Daoy (cell line): ENCODE data around the gene ARHGEF37. TPM values are rescaled to one million over a fixed set of nuclear protein-coding genes. Genes with fewer than 3 reads are reported as not detected.
A peak's percentile ranks its signal among the peaks of the same experiment; 100 is the strongest.
"Not testable (repeated sequence)": the region's sequence is repeated elsewhere in the genome, so short reads cannot be mapped to it uniquely, and the experiment has no call there.

Experiments
- DNase-seq: peaks from one replicate; pipeline ENCODE4 v3.0.0-alpha.2; 2015; ENCODE audit warnings: low read depth
- total RNA-seq: library from RNA; depleted of rRNA; stranded (reverse); fragments of >200 nt; shearing (Covaris generic); gene quantifications from 2 replicates; pipeline ENCODE4 v1.2.3, GENCODE V29; 2014

ARHGEF37 gene
- total RNA-seq, 1 experiment from 2014 or later = 0.69 TPM

DNA sequence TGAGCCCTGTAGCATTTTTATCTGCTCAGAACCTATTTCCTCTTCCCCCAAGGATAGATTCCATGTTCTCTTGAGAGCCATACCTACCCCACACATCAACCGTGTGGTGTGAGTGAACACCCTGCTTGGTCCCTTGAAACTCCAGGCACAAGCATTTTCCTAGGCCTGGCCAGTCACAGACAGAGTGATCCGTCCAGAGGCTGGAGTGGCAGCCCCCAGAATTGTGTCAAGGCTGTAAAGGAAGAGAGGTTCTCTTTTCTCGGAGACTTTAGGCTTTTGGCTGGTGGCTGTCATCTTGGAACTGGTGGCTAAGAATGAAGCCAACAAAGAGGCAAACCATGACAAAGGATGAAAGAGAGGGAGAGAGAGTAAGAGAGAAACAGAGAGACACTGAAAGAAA, 66.0 kb downstream of the ARHGEF37 start:
- no peak for DNase-seq

DNA sequence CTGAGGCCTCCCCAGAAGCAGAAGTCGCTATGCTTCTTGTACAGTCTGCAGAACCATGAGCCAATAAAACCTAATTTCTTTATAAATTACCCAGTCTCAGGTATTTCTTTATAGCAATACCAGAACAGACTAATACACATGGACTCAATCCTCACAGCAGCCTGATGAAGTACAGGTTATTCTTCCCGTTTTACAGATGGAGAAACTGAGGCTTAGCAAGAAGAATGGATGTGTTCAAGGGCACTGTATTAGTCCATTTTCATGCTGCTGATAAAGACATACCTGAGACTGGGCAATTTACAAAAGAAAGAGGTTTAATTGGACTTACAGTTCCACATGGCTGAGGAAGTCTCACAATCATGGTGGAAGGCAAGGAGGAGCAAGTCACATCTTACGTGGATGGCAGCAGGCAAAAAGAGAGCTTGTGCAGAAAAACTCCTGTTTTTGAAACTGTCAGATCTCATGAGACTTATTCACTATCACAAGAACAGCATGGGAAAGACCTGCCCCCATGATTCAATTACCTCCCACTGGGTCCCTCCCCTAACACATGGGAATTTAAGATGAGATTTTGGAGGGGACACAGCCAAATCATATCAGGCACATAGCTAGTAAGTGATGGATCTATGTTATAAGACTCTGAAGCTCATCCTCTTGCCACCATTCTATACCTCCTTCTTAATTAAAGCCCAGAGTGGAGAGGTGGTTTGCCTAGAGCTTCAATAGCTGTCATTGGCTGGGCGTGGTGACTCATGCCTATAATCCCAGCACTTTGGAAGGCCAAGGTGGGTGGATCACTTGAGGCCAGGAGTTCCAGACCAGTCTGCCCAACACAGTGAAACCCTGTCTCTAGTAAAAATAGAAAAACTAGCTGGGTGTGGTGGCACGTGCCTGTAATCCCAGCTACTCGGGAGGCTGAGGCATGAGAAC, 67.4 kb downstream of the ARHGEF37 start:
- DNase-seq = not testable (repeated sequence)

DNA sequence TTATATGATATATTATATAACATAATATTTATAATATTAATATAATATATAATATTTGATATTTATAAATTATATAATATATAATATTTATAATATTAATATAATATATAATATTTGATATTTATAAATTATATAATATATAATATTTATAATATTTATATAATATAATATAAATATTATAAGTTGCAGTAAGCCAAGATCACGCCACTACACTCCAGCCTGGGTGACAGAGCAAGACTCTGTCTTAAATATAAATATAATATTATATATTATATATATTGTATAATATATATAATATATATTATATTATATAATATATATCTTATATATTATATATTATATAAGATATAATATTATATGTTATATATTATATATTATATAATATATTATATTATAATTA, 68.4 kb downstream of the ARHGEF37 start:
- not testable (repeated sequence) for DNase-seq

DNA sequence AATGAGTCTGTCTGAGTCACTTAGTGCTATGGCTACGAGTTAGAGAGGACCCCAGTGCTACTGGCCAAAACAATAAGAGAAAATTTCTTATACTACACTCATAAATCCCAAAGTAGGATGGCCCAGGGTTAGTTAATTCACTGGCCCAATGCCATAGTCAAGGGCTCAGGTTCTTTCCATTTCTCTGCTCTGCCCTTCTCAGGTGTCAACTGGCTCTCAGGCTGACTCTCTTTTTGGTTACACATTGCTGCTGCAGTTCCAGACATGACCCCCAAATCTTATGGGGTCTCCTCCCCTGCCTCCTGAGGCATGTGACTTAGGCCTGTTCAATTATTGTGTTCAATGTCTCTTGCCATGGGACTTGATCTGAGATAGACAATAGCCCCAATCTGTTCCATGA, 70.4 kb downstream of the ARHGEF37 start:
- no peak for DNase-seq

DNA sequence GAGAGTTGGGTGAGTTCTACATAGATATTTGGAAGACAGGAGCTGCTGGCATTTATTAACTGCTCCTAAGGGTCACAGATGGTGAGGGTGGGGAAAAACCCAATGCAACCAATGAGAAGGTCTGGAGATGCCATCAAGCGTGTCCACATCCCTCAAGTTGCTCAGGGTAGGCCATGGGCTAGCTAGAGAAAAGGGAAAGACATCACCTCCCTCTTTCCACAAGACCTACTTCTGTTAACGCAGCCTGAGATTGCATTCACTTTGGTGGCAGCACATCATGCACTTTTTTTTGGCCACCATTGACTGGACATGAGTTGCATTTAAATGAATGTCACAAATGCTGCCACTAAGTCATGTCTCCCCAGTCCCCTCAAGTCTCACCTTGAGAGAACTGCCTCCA, 71.4 kb downstream of the ARHGEF37 start:
- DNase-seq = no peak

DNA sequence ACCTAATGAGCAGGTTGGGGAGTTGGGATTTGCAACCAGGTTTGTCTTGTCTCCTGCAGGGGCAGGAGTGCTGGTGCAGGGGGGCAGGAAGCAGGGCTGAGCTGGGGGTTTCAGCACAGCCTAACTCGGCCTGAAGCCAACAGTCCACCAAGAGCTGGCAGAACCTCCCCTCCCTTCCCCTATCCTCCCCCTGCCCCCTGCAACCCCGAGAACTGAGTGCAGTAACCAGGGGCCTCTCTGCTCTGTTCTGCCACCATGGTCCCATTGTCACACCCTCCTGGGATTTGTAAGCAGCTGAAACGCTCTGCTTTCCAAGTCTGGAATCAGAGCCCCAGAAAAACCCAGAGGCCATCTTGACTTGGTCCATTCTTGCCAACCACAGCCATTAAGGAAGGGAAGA, 72.9 kb downstream of the ARHGEF37 start:
- DNase-seq = no peak

DNA sequence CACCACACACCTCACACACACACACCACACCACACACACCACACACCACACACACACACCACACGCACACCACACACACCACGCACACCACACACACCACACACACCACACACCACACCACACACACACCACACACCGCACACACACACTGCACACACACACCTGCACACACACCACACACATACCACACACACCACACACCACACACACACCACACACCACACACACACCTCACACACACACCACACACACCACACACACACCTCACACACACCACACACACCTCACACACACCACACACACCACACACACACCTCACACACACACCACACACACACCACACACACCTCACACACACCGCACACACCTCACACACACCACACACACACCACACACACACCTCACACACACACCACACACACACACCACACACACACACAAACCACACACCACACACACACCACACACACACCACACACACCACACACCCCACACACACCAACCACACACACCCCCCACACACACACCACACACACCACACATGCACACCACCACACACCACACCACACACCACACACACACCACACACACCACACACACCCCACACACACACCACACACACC, 73.7 kb downstream of the ARHGEF37 start:
- DNase-seq = no peak

DNA sequence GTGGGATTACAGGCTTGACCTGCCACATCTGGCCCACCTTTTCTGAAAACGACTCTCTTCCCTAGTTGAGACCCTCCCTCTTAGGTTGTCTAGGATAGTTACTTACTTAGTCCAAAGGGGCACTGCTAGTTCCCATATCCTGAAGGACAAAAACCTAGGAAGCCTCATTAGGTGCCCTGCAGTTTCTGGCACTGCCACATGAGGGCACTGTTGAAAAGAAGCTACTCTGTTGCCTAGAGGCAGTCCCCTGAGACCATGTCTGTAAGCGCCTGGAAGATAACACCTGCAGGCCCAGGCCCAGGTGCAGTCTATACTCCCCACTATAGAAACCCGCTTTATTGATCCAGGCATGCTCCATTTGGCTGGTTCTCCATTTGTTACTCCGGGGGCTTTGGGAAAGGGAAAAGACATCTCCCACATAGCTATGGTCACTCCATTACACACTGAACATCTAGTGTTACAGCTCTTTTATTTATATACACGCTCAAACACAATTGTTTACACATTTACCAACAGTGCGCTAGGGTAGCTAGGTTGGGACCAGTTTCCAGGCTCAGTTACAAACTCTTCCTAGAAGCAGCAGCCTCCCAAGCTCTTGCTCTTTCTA, 75.4 kb downstream of the ARHGEF37 start:
- no peak for DNase-seq

DNA sequence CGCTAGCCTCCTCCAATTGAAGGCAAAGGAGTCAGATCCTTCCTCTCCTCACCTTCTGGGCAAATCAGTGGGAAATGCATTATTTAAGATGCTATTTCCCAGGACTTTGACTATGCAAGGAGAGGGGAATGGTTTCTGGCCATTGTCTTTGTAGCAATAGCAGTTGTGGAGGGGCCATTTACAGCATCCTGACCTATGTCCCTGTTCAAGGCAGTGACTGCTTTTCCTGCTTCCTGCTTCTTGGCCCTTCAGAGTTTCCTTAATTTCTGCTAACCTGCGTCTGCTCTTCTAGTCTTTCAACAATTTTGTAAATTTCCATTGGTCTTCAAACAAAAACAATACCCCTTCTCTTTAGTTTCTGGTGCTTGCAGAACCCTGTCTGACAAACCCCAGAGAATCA, 76.0 kb downstream of the ARHGEF37 start:
- DNase-seq = no peak

DNA sequence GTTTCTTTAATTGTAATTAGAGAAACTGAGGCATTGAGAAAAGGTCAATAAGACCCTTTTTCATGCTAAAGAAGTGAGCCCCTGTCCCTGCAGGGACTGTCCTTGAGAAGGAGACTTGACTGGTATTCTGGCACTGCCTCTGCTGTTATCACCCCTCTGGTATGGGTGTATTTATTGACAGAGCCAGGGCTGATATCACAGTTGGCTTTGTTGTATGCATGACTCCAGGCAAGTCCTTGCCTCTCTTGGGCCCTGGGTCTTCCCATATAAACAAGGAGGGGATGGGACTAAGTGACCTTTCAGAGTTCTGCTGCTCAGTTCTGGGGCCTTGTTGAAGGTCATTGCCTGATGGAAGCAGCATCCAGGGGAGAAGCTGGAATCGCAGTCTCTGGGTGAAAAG, 77.0 kb downstream of the ARHGEF37 start:
- no peak for DNase-seq

DNA sequence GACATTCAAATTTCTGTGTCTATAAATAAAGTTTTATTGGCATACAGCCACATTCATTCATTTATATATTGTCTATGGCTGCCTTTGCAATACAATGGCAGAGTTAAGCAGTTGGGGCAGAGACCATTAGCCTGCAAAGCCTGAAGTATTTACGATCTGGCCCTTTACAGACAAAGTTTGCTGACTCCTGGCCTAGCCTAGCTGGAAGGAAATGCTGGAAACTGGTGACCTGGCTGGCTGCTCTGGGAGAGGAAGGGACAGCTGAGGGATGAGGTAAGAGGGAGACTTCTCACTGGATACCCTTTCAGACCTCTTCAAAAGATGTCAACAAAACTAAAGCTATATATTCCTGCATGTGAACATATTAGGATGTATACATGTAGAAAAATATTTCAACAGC, 82.8 kb downstream of the ARHGEF37 start:
- no peak for DNase-seq

DNA sequence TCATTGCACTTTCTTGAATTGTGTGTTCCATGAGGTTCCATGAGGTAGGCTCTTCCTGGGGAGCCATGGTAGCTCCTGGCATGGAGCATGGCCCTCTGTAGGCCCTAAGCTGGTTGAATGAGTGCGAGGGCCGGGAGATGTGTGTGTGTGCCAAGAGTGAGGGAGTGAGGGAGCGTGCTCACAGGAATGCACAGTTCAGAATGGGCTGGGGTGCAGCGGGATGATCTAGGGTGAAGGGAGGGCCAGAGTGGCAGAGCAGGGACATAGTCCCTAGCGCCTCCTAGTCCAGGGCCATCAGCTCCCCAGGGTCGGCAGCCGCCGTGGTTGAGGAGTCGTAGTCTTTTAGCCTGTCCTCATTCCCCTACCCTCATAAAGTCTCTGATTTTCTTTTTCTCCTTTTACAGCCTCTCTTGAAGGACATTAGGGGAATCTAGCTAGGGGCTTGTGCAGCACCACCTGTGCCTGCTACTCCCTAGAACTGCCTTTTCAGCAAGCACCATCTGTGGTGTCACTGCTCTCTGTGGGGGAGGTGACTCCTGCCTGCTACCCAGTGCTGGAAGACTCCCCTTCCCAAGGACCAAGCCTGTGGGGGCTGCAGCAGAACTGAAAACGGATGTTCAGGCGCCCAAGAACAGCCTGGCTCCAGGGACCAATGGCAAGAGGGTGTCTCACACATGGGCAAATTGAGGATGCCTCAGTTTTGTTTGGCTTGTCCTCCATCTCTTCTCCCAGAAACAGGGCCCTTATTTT, 83.5 kb downstream of the ARHGEF37 start:
- no peak for DNase-seq

DNA sequence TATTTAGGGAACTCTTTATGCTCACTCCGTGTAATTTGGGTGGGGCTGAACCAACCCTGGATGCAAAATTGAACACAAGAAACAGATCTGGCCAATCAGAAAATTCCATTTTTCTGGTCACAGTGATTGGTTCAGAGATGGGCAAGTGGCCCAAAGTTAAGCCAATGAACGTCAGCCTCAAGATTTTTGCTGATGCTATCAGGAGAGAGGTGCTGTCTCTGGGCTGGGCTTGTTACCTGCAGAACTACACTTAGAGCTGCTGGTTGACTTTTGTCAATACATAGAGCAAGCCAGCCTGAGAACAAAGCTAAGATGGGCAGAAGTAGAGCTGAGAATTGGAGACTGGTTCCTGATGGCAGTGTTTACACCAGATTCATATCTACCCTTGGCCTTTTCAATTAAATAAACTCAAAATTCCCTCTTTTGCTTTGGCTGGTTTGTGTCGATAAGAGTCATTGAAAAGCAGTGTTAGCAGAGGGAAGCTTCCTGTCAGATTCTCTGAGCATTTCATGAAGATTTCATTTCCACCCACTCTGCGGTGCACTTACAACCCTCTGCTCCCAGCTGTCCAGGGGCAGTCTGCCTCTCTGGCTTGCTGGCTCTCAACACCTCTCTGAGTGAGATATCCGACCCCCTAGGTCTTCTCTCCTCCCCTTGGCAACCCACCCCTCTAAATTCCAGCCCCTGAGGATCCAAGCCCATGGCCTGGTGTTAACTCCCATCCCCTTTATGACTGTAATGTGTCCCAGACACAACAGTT, 84.3 kb downstream of the ARHGEF37 start:
- no peak for DNase-seq

DNA sequence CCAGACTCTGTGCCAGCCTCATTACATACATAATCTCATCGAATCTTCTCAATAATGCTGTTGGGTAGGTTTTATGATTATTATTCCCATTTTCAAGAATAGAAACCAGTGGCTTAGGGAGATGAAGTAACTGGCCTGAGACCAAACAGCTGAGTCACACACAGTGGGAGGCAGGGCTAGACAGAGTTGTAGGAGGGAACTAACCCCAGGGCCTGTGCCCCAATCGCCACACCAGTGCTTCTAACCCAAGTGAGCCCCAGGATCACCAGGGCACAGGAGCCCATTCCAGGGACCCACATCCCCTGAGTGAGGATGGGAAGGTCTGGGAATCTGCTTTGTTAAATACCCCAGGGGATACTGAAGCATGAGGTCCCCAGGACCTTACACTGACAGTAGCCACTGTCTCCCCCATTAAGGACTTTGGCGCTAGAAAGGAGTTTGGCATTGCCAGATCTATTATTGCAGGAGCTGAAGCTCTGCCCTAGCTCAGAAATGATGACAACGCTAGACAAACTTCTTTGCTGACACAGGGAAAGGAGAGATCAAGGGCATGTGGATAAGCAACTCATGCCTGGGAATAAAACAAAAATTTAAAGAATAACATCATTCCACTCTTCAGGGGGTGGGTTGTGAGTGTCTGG, 85.0 kb downstream of the ARHGEF37 start:
- DNase-seq = peak; percentile 72

DNA sequence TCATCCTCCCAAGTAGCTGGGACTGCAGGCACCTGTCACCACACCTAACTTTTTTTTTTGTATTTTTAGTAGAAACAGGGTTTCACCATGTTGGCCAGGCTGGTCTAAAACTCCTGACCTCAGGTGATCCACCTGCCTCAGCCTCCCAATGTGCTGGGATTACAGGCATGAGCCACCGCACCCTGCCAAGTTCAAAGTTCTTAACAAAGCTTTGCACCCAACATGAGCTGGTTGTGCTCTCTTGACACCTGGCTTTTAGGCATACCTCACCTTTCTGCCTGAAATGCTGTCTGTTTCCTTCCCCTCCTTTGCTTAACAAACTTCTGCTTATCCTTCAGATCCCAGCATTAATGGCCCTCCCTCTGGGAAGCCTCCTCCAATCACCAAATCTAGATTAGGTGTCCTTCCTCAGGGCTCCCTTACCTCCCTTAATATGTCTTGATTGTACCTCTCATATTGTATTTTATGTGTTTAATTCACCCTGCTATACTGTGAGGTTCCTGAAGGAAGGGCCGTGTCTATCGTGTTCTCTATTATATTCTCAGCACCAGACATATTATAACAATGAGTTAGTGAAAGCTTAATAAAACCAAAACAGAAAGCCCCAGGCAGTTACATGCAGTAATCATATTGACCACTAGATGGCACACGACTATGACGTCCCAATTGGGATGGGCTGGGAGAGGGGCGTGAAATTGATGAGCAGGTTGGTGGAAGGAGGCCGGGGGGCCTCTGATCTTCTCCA, 86.0 kb downstream of the ARHGEF37 start:
- DNase-seq = no peak

DNA sequence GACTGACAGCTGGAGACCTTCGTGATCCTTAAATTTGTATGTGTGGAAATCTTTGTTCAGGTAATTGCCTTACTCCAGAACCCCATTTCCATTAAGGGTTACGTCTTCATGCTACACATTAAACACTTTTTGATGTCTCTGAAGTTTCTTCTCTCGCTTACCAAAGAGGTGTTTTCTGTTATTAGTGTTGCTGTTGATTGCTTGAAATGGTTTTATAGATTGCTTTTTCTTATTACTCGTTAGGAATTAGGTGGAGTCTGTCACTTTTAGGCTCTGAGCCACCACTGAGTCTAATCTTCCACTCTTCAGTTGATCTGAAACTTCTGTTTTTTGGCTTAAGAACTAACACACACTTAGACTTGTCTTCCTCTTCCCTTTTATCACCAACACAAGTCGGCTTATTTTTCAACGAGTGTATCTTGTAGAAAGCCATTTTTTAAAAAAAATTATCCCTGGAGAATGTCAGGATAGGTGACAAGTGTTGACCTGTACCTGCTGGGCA, 86.6 kb downstream of the ARHGEF37 start:
- DNase-seq = no peak

DNA sequence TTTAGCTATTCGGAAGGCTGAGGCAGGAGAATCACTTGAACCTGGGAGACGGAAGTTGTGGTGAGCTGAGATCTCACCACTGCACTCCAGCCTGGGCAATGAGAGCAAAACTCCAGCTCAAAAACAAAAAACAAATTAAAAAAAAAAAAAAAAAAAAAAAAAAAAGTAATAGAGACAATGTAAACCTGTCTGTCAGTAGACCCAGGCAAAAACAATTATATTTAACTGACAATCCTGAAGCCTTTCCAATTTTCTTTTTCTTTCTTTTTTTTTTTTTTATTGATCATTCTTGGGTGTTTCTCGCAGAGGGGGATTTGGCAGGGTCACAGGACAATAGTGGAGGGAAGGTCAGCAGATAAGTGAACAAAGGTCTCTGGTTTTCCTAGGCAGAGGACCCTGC, 88.0 kb downstream of the ARHGEF37 start:
- not testable (repeated sequence) for DNase-seq

DNA sequence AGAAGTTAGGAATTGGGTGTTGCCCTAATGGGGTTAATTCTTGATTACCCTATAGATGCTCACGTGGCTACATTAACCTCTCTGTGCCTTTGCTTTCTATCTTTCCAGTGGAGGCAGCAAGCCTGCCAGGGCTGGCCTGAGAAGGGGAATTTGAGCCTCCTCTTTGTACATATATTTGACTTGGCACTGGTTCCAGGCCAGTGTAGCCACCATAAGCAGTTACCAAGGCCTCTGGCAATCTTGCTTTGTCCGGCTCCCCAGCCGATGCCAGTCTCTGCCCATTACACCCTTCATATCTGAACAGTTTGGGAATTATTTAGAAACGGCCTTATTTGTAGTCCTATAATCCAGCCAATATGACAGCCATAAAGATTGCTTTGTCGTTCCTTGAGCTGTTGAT, 90.2 kb downstream of the ARHGEF37 start:
- DNase-seq = no peak

DNA sequence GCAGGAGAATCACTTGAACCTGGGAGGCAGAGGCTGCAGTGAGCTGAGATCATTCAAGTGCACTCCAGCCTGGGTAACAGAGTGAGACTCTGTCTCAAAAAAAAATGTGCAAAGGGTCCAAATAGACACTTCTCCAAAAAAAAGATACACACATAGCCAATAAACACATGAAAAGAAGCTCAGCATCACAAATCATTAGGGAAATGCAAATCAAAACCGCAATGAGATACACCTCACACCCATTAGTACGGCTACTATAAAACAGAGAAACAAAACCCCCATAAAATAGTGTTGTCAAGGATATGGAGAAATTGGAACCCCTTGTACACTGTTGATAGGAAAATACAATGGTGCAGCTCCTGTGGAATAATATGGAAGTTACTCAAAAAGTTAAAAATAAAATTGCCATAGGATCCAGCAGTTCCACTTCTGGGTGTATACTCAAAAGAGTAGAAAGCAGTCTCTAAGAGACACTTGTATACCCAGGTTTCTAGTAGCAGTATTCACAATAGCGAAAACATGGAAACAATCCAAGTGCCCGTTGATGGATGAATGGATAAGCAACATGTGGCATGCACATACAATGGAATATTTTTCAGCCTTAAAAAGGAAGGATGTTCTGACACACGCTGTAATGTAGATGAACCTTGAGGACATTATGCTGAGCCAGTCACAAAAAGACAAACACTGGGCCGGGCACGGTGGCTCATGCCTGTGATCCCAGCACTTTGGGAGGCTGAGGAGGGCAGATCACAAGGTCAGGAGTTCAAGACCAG, 91.6 kb downstream of the ARHGEF37 start:
- DNase-seq = no peak
